Uterus (tissue), 2 donors: Measurements from ENCODE around the gene FBN1.

Source experiments
- CTCF ChIP-seq, 4 experiments: fragments of 200-600 bp in 2 of 4; fragments of 450-650 bp in 2 of 4; sonication (generic) in 2 of 4; IDR thresholded peaks; one replicate each; pipeline ENCODE4 v1.5.1; 2016 to 2019; ENCODE audit warnings: antibody characterized with exemption in 4 of 4, mild to moderate bottlenecking in 2 of 4, moderate library complexity in 1 of 4
- POLR2A ChIP-seq, 2 donors: fragments of 450-650 bp; IDR thresholded peaks; one replicate each; pipeline ENCODE4 v1.6.1; 2016; ENCODE audit warnings: antibody characterized with exemption in 2 of 2, mild to moderate bottlenecking in 1 of 2, moderate library complexity in 1 of 2

GRCh38 chr15:48477795-48478360 lies 167.6 kb downstream of the FBN1 start:
- no peak for TF ChIP-seq CTCF (IDR thresholded peaks at IDR 0.05)
- no peak for TF ChIP-seq POLR2A (IDR thresholded peaks at IDR 0.05)
